Suppressor macrophage (primary cell): Measurements from ENCODE around the gene SH3GL2.
A peak's percentile ranks its signal among the peaks of the same experiment; 100 is the strongest.
"Not testable (repeated sequence)": the region's sequence is repeated elsewhere in the genome, so short reads cannot be mapped to it uniquely, and the experiment has no call there.

Source experiments
- DNase-seq, 4 experiments: peaks; one replicate each; pipeline ENCODE4 v3.0.0-alpha.2; 2020 to 2022

Gene SH3GL2

GRCh38 chr9:17760250-17760649 lies 181.4 kb downstream of the SH3GL2 start:
- no peak for DNase-seq

DNA sequence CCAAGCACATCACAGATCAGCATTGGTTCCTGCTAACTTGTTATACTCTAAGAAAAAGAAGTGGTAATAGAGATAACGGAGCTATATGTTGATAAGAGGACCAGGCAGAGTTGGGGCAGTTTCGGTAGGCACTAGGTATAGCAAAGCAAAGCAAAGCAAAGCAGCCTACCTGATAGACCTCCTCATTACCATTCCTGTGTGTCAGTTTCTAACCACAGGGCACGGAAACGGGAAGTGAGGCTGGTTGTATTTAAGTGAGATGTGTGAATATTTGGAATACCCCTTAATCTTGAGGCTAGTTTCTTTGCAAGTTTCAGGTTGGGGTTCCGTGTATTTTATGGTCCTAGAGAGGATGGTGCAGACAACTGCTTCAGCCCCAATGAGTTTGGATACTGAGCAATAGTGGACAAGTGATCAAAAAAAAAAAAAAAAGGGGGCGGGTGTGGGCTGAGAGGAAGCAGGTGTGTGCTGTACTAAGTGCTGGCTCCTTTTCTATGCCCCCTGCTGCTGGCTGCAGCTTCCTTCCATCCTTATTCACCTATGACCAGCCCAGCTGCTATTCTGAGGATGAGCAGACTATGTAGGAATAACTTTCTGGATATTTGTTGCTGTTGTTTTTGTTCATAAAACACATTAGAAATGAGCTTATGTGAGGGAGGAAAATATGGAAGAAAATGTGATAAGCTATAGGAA lies 183.3 kb downstream of the SH3GL2 start:
- DNase-seq: no peak

GRCh38 chr9:17764306-17764705 lies 185.4 kb downstream of the SH3GL2 start:
- no peak for DNase-seq

DNA sequence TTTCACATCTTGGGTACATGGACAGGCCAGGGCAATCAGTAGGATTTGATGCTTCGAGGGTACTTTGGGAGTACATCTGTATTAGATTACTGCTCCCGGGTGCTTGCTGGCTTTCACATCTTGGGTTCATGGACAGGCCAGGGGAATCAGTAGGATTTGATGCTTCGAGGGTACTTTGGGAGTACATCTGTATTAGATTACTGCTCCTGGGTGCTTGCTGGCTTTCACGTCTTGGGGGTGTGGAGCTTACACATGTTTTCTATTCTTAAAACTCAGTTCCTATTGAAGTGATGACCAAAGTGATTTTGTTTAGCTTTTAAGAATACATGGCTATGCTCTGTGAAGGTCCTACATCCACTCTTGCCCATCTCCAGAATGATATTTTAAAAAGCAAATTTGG lies 186.3 kb downstream of the SH3GL2 start:
- DNase-seq: not testable (repeated sequence)

DNA sequence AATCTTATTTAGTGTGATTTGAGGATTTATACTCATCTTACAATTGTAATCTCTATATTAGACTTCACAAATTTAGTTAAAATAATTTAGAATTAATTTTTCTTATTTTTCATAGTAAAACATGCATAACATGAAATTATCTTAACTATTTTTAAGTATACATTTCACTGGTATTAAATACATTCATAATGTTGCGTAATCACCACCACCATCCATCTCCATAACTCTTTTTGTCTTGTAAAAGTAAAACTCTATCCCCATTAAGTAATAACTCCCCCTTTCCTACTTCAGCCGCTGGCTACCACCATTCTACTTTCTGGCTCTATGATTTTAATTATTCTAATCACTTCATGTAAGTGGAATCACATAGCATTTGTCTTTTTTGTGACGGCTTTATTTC lies 193.4 kb downstream of the SH3GL2 start:
- no peak for DNase-seq

- no peak for DNase-seq
Measured at GRCh38 chr9:17775656-17776055, 196.8 kb downstream of the SH3GL2 start.

DNA sequence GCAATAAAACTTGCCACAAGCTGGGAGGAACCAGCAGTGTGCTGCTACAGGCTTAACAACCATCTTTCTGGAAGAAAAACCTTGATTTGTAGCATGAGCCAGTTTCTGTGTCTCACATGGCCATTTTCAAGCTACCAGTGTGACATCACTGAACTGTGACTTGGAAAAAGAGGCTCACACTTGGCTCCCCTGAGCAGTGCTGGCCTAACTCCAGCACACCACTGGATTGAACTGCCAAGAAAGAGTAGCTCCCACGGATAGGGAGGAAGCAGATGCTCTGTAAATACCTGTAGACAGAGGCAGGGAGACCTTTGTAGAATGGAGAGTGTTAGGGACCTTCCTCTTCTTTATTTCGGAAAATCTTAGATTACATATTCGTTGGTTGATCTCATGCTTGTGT lies 197.9 kb downstream of the SH3GL2 start:
- DNase-seq: no peak

GRCh38 chr9:17777465-17777864 lies 198.6 kb downstream of the SH3GL2 start:
- DNase-seq: no peak

- DNase-seq: no peak
Measured at GRCh38 chr9:17782430-17783149, 203.7 kb downstream of the SH3GL2 start.

DNA sequence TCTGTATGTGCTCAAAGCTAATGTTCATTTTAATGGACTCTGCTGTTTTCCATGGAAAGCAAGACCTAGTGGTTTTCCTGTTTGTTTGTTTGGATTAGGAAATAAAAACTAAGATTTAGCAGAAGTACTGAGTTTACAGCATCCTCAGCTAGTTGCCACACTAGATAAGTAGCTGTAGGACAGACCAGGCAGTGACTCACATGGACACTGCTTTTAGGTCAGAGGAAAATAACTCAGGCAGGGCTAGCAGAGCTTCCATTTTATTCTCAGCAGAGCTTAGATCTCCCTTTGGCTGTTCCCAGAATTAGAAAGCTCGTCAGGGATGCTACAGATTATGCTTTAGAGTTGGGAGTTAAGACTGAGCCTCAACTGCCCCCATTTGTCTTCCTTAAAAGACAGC lies 204.4 kb downstream of the SH3GL2 start:
- DNase-seq: peak in 2 of 4 experiments; percentile 5 to 19

- DNase-seq: no peak
Measured at GRCh38 chr9:17789316-17789715, 210.4 kb downstream of the SH3GL2 start.

DNA sequence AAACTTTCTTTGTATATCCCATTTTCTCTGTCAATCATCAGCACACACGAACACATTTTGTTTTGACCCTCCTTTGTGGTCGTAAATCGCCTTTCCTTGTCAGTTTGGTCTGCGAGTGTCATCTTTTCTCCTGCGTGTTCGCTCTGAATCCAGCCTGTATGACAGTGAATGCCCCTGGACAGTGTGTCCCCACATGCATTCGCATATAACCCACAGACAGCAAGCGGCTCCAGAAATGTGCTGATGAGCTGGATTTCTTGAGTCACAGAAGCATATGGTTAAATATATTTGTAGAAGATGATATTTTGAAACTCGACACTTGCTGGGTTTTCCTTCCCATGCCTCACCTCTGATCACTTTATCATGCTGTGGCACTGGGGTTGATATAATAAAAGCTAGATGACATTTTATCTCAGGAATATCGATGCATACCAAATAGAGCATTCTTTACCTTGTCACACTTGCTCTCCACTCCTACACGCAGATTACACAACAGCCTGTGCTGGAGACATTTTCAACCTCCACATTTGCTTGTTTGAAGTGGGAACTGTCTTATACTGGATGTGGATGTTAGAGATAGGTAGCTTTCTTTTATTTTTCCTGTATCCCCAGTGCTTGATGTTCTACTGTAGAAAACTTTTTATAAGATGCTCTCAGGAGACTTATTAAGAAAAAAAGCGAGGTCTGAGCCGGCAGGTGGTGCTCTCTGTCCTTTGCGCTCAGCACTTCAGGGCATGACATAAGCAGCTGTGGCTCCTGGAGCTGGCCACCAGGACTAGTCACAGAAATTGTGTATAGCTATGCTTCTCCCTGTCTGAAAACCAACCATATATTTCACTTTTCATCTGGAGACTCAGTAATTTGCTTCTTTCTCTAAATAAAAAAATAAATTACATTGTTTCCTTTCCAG lies 215.1 kb downstream of the SH3GL2 start:
- no peak for DNase-seq

DNA sequence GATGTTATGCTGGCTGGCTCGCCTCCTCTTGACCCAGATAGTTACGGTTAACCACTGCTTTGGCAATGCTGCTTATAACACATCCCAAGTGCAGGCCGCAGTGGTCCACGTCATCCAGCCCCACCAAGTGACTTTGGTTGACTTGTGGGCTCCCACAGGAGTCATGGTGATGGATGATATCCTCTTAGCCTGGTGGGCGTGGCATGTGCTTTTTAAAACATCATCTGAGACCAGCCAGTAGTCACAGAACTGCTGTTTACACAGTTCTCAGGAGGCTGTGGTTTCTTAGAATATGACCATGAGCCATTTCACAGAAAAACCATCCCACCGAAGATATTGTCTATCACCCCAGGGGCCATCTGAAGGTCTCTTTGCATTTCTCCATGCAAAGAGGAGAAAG lies 216.9 kb downstream of the SH3GL2 start:
- no peak for DNase-seq

DNA sequence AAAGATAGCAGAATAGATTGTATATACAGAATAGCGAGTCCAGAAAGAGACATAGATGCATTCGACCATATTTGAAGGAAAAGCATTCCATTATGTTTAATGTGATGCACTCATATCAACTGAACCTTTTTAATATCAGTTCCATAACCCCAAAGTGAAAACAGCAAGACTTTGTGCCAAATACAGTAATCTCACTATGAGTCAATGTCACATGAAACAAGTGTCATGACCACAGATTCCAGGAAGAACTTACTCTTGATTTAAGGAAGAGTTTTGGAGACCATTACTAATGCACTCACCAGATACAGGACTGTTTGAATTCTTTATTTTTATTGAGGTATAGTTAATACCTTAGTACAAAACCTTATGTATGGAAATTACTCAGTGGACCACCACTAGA lies 220.5 kb downstream of the SH3GL2 start:
- DNase-seq: peak; percentile 9 to 78 (median 44)

GRCh38 chr9:17800418-17800817 lies 221.6 kb downstream of the SH3GL2 start:
- no peak for DNase-seq

DNA sequence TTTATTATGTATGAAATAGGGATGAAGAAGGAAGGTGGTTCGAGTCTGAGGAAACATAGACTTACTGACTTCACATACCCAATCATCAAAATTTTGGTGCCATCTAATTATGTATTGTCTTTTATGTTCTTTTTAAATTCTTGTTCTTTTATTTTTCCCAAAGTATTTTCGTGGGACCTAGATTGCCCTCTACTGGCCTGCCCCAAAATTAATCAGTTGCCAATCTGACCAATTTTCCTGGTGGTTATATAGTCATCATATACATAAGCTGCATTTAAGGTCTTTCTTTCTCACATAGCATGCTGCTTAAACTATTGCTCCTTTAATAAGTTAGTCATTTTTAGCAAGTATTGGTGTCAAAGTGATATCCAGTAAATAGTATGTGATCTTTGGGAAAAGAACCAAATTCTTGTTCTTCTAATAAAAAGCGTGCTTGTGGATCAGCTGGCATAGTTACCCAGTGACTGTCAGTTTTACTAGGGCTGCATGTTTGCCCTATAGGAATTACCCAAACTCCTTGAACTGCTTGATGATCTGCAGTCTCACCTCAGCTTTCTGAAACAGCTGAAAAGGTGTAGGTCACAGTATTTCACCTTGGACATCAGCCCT lies 223.5 kb downstream of the SH3GL2 start:
- peak; percentile 12 to 43 (median 36) for DNase-seq

DNA sequence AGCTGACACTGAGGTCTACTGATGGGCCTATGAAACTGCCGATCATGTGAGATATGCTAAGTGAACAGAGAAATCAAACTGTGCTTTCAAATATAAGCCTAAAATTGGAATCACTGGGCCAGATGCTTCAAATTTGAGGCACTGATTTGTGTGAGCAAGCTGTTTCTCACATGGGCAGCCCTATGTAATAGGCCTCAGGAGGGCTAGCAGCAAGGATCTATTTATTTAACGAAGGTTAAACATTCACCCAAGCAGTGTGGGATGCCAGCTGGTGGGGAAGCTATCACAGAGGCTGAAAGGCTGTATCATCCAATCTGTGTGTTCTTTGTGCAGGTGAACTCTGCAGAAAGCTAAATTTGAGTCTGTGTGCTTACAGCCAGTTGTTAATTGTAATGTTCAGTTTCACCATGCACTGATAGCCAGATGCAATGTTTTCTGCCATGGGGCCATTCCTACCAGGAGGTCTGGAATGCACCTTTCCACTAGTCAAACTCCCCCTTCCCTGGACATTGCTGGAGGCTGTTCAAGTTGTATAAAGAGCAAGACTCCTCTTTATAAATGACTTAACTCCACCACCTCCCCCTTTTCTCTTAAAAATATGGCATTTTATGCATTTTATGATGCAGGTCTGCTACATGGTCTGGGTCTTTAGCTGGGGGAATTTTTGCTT lies 228.9 kb downstream of the SH3GL2 start:
- DNase-seq: no peak

GRCh38 chr9:17810317-17810716 lies 231.5 kb downstream of the SH3GL2 start:
- no peak for DNase-seq

- peak; percentile 71 to 84 (median 76) for DNase-seq
Measured at GRCh38 chr9:17810728-17811571, 232.1 kb downstream of the SH3GL2 start.

DNA sequence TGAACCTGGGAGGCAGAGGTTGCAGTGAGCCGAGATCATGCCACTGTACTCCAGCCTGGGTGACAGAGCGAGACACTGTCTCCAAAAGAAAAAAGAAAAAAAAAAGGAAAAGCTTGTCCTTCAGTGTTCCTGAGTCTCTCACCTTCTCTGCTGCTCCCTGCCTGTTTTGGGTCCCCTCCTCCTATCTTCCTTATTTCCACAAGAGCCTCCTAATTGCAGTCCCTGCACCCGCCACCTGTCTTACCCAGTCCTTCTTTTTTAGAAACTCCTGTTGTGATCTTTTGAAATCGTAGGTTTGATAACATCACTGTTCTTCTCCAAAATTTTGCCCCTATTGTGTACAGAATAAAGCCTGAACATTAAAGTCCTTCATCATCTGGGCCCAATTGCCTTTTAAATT lies 234.9 kb downstream of the SH3GL2 start:
- DNase-seq: no peak

- no peak for DNase-seq
Measured at GRCh38 chr9:17816431-17817027, 237.7 kb downstream of the SH3GL2 start.
